Right lobe of liver (tissue), 6 donors: Measurements from ENCODE around the gene PTPN3. TPM values are rescaled to one million over a fixed set of nuclear protein-coding genes. Genes with fewer than 3 reads are reported as not detected.

Experiments used
- ATAC-seq, 4 donors: fragments of 200-7000 bp; cut with Tn5 transposase; one replicate each; pipeline ENCODE4 v1.9.1; 2020; ENCODE audit warnings: mild to moderate bottlenecking in 4 of 4, moderate library complexity in 4 of 4
- DNase-seq, 3 donors: peaks; one replicate each; pipeline ENCODE4 v3.0.0-alpha.2; 2020
- H3K27ac ChIP-seq, 3 donors: fragments of 200-600 bp; one replicate each; pipeline ENCODE4 v1.8.0; 2022
- H3K27me3 ChIP-seq, 2 donors: fragments of 200-600 bp; one replicate each; pipeline ENCODE4 v1.8.0; 2022
- H3K36me3 ChIP-seq, 4 donors: fragments of 200-600 bp; sonication (generic) in 1 of 4; one replicate each; pipeline versions ENCODE4 v1.5.1 to v1.8.0; 2017 to 2022; ENCODE audit warnings: control low read depth in 1 of 4
- H3K4me1 ChIP-seq, 4 donors: fragments of 200-600 bp; sonication (generic) in 1 of 4; one replicate each; pipeline versions ENCODE4 v1.5.1 to v1.8.0; 2017 to 2022; ENCODE audit warnings: control low read depth in 1 of 4
- H3K4me3 ChIP-seq, 3 donors: fragments of 200-600 bp; one replicate each; pipeline ENCODE4 v1.8.0; 2022
- H3K9me3 ChIP-seq, 4 donors: fragments of 200-600 bp; sonication (generic) in 1 of 4; one replicate each; pipeline versions ENCODE4 v1.5.1 to v1.8.0; 2017 to 2022; ENCODE audit warnings: control low read depth in 1 of 4
- POLR2A ChIP-seq: fragments of 450-650 bp; IDR thresholded peaks from one replicate; pipeline ENCODE4 v1.6.1; 2017; ENCODE audit warnings: antibody characterized with exemption, mild to moderate bottlenecking
- WGBS: methylation state at CpG from one replicate; pipeline ENCODE4 v1.1.6; 2018; ENCODE audit warnings: low coverage, low lambda C conversion rate; ENCODE audit not compliant: insufficient coverage; ENCODE audit errors: missing lambda C conversion rate; 5-methylcytosine and 5-hydroxymethylcytosine counted together
- intact Hi-C, 2 donors: fragments of 100-400 bp; cut with DNase I; formaldehyde crosslinking; loops; one replicate each; pipeline versions ENCODE4 v1.11.2 to v1.14.1; 2022
- total RNA-seq, 6 experiments: library from RNA; depleted of rRNA in 2 of 6; stranded (reverse); fragments of >200 nt in 2 of 6; fragmentation: NEBNext Ultra II Directional in 3 of 6; extraction: Animal tissue kit (Norgen Biotek cat#: 25700) in 3 of 6; gene quantifications; one replicate each; pipeline versions ENCODE4 v1.1.0 to v1.2.4, GENCODE V29; 2016 to 2023
- TF ChIP-seq, protein P1 (sequence below), 4 donors: fragments of 200-600 bp in 3 of 4; fragments of 450-650 bp in 1 of 4; IDR thresholded peaks; one replicate each; pipeline versions ENCODE4 v1.5.1 to v1.8.0; 2016 to 2022; ENCODE audit warnings: antibody characterized with exemption in 4 of 4, mild to moderate bottlenecking in 2 of 4
- donor health status: DM: no; HTN: yes; CAD: no.
- donor health status: DM: no; HTN: no; CAD: no.
- donor health status: DM: no; HTN: no; CAD: no.
- donor health status: DM: no; HTN: yes; CAD: no.
- donor health status: DM: no; HTN: yes; CAD: no.

PTPN3 gene
- total RNA-seq, 6 experiments from 2014 or later = 15.0 to 33.3 (median 30.0) TPM

DNA sequence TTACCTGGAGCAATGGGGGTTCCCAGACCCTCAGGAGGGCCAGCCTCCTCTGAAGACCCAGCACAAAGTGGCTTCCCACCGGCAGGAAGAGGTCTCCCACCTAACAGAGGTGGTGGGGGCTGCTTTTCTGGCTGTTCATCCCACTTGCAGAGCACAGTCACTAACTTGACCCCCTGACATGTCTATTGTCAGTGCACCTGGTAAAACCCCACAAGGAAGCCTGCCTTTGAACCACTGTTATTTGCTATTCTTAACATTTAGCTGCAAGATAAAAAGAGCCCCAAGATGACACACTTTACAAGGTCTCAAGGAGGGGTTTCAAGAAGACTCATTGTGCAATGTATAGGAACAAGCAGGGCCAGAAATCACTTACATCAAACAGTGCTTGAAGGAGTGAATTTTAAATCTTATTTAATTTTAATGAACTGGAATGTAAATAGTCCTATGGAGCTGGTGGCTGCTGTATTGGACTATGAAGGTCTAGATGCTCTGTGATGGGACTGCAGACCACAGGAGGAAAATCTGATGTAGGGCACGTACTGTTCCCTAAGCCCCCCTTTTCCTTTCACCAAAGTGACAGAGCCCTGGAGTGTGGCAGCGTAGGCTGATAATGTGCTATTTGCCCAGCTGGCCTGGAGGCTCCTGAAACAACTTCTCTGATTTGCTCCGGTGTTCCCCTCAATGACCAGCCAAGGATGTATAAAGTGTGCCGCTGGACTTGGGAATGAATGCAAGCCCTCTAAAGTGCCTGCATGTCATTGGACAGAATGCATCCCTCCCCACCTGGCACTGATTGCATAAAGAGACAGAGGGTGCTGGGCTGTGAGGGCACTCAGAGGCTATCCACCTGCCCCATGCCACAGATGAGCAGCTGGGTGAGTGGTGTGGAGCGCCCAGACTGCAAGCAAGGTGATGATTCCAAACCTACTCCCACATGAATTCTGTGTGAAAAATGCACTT is 80.2 kb downstream of the PTPN3 start:
- no peak overlapping the region for H3K4me3 ChIP-seq
- WGBS = 66% methylated on average over 3 of the region's 6 CpGs
- no peak for DNase-seq
- no peaks in the 10 kb centered on the region for H3K9me3 ChIP-seq
- TF ChIP-seq, protein P1, sequence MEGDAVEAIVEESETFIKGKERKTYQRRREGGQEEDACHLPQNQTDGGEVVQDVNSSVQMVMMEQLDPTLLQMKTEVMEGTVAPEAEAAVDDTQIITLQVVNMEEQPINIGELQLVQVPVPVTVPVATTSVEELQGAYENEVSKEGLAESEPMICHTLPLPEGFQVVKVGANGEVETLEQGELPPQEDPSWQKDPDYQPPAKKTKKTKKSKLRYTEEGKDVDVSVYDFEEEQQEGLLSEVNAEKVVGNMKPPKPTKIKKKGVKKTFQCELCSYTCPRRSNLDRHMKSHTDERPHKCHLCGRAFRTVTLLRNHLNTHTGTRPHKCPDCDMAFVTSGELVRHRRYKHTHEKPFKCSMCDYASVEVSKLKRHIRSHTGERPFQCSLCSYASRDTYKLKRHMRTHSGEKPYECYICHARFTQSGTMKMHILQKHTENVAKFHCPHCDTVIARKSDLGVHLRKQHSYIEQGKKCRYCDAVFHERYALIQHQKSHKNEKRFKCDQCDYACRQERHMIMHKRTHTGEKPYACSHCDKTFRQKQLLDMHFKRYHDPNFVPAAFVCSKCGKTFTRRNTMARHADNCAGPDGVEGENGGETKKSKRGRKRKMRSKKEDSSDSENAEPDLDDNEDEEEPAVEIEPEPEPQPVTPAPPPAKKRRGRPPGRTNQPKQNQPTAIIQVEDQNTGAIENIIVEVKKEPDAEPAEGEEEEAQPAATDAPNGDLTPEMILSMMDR (IDR thresholded peaks at IDR 0.05) = no peak
- TF ChIP-seq POLR2A = no peak
- peaks cover 3 to 54% (median 30%) of the 10 kb centered on the region in 4 donors for H3K36me3 ChIP-seq
- no peaks in the 10 kb centered on the region for H3K27me3 ChIP-seq
- H3K4me1 ChIP-seq = no peaks in the 10 kb centered on the region
- intact Hi-C loops = no loop called here
- no peak overlapping the region for H3K27ac ChIP-seq
- ATAC-seq = no peak

DNA sequence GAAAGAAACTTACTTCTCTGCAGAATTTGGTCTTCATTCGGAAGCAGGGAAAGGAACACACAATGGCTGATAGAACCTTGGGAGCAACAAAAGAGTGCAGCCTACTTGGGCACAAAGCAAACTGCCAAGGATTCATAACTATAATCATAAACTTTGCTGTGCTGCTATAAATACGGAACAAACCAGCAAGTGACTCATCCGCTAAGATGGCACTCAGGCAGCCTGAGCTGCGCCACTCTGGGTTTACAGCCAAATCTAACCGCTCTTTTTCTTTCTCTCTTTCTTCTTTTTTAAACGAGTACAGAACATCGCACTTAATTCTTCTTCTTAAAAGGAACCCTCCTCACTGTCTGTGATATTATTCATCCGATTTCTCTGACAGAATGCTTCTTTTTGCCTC is 81.1 kb downstream of the PTPN3 start:
- 86% methylated on average over 8 of the region's 8 CpGs for WGBS
- DNase-seq = no peak
- Histone ChIP-seq H3K27me3 (no peaks in the 10 kb centered on the region), H3K9me3 (no peaks in the 10 kb centered on the region), H3K27ac (no peak overlapping the region), H3K4me3 (no peak overlapping the region), H3K36me3 (peaks cover under 1 to 49% (median 25%) of the 10 kb centered on the region in 4 donors), H3K4me1 (no peaks in the 10 kb centered on the region)
- ATAC-seq = no peak
- intact Hi-C loops = no loop called here
- TF ChIP-seq, protein P1 (IDR thresholded peaks at IDR 0.05) = no peak
- TF ChIP-seq POLR2A = no peak

DNA sequence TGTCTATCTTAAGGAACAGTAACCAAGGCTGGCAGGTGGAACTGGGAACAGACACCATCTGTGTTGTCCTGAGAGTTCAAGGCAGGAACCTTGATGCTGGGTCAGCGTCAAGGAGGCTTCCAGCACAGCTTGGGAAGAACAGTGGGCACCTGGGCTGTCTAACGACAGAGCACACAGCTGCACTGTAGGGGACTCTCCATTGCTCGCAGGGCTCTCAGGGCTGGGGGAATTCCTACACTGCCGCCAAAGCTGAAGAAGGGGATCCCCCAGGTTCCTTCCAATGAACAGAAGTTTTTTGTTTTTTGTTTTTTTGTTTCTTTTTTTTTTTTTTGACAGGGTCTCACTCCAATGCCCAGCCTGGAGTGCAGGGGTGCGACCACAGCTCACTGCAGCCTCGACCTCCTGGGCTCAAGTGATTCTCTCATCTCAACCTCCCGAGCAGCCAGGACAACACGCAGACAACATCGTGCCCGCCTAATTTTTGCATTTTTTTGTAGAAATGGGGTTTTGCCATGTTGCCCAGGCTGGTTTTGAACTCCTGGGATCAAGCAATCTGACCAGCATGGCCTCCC is 81.9 kb downstream of the PTPN3 start:
- intact Hi-C loops = no loop called here
- Histone ChIP-seq H3K4me1 (no peaks in the 10 kb centered on the region), H3K27me3 (no peaks in the 10 kb centered on the region), H3K4me3 (no peak overlapping the region), H3K9me3 (no peaks in the 10 kb centered on the region), H3K27ac (no peak overlapping the region), H3K36me3 (peaks cover 0 to 50% (median 22%) of the 10 kb centered on the region in 4 donors)
- DNase-seq = no peak
- ATAC-seq = peak in 2 of 4 donors; percentile 16 to 23
- TF ChIP-seq, protein P1 (IDR thresholded peaks at IDR 0.05) = no peak
- no peak for TF ChIP-seq POLR2A
- 91% methylated on average over 8 of the region's 10 CpGs for WGBS

DNA sequence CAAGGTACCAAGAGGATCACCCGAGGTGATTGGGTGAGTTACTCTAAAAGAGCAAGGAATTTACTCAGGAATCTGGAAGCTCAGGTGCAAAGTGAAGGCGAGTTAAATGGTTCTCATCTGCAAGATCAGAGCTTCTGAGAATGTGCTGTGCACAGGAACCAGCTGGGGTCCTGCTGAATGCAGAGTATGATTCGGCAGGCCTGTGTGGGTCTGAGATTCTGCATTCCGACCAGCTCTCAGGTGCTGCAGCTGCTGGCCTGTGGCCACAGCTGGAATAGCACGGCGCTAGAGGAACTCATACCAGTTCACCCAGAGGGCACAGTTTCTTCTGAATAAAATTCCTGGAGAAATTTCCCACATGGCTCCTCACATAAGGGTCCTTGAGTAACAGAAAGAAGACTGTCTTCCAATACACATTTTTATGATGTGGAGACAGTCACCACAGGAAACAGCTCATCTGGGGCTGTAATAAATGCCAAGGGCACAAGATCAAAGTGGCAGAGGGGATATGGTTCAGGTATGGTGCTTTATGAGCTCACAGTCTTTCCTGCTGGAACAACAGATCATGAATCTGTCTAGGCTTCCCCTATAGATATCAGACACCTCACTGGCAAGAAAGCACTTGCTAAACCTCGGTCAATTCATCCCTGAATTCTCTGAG is 83.9 kb downstream of the PTPN3 start:
- intact Hi-C loops = no loop called here
- H3K27ac ChIP-seq = no peak overlapping the region
- DNase-seq (no peak), ATAC-seq (no peak)
- no peak overlapping the region for H3K4me3 ChIP-seq
- TF ChIP-seq, protein P1 (IDR thresholded peaks at IDR 0.05) = no peak
- peaks cover 0 to 46% (median 20%) of the 10 kb centered on the region in 4 donors for H3K36me3 ChIP-seq
- no peaks in the 10 kb centered on the region for H3K4me1 ChIP-seq
- H3K9me3 ChIP-seq = no peaks in the 10 kb centered on the region
- 68% methylated on average over 6 of the region's 7 CpGs for WGBS
- no peaks in the 10 kb centered on the region for H3K27me3 ChIP-seq
